ENCODE measurements around the gene ENTR1.
"Not testable (repeated sequence)": the region's sequence is repeated elsewhere in the genome, so short reads cannot be mapped to it uniquely, and the experiment has no call there.

Gene ENTR1

GRCh38 chr9:136437839-136438547 is 27.6 kb upstream of the ENTR1 start:
- DNase-seq, result no peak

- no peak for DNase-seq
Observed at GRCh38 chr9:136437430-136437829, 27.0 kb upstream of the ENTR1 start.

GRCh38 chr9:136436055-136436634 is 25.7 kb upstream of the ENTR1 start:
- DNase-seq, result no peak

DNA sequence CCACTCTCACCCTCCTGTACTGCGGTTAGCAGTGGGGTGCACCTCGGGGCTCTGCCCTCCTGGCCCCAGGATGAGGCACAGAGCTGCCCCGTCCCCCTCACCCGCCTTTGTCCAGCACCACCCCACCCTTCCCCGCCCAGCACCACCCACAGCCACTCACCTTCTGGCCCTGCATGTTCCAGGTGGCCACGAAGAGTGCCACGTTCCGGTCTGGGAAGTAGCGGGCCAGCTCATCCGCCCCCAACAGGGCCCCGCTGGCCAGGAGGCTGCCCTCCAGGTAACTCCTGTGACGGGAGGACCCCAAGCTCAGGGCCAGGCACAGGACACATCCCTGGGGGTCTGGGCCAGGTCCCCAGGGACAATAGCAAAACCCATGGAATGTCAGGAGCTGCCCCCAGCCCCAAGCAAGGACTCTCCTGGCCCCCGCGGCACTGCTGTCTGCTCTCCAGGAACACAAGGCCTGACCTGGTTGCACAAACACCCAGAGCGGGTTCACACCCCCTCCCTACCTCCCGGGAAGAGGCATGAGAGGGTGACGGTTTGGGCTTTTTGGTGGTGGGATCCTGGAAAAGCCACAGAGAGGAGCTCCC is 24.3 kb upstream of the ENTR1 start:
- no peak for DNase-seq

GRCh38 chr9:136433849-136434579 is 23.6 kb upstream of the ENTR1 start:
- DNase-seq, result no peak

DNA sequence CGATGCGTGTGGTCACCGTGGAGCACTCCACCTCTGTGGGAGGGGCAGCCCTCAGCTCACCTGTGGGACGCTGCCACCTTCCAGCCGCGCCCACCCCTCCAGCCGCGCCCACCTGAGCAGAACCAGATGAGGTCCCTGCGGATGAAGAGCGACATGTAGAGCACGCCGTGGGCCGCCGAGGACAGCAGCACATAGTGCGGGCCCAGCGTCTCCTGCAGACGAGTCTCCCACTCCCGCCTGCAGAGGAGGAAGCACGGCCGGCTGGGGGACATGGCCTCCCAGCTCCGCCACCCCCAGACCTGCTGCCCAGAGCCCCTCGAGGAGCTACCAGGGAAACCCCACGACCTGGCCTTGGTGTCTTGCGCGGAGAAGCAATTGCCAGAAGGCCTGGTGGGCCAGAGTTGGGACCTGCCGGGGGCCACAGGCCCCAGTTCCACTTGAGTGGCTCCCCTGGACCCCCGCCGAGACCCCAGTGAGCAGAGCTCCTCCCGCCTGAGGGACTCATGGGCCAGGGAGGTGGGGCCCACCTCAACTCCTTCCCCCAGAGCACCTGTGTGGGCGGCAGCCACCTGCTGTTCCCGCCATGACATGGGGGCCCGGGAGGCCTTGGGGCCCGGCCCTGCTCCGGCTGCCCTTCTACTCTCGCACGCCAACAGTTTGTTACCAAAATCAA is 22.8 kb upstream of the ENTR1 start:
- no peak for DNase-seq

- no peak for DNase-seq
Observed at GRCh38 chr9:136432591-136432990, 22.2 kb upstream of the ENTR1 start.

DNA sequence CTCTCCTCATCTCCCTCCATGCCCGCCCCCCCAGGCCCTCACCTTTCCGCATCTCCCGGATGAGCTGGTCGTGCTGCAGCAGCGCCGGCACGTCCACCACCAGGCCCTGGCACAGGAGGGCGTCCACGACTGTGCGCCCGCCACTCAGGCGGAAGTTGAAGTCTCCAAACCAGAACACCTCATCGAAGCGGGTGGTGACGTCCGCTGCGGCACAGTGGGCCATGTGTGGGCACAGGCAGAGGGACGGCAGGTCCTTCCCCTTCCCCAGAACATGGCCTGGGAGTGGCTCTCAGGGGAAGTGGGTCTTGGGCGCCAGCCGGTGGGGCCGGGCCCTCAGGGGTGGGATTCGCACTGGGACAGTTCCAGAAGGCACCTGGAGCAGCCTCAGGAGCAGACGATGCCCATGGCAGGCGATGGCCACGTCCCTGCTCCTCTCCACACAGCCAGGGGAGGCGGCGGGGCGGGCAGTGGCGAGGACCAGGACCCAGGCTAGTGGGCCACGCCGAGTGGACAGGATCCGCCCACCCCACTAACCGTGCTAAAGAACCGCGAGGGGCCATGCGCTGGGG is 21.5 kb upstream of the ENTR1 start:
- no peak for DNase-seq

DNA sequence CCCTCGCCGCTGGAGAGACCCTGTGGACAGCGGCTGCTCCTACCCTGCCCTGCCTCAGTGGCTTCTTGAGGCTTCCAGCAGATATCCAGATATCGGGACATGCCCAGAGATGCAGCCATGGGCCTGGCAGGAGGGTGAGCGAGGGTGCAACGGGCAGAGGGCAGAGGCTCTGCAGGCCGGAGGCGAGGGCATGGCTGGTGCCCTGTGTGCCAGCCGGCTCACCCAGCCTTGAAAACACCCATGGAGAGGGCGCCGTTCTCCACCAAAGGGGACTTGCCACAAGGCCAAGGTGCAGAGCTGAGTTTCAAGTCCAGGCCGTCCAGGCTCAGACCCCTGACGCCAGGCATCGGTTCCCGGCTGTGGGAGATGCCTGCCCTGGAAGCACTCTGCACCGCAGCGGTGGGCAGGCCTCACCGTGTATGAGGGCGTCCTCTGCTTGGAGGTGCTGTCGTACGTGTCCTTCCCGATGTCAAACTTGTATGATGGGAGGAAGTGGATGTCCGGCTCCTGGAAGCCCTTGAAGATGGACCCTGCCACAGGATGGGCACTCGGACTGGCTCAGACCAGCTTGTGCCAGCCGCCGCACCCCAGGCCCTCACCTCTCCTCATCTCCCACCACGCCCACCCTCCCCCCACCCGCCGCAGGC is 20.3 kb upstream of the ENTR1 start:
- no peak for DNase-seq

DNA sequence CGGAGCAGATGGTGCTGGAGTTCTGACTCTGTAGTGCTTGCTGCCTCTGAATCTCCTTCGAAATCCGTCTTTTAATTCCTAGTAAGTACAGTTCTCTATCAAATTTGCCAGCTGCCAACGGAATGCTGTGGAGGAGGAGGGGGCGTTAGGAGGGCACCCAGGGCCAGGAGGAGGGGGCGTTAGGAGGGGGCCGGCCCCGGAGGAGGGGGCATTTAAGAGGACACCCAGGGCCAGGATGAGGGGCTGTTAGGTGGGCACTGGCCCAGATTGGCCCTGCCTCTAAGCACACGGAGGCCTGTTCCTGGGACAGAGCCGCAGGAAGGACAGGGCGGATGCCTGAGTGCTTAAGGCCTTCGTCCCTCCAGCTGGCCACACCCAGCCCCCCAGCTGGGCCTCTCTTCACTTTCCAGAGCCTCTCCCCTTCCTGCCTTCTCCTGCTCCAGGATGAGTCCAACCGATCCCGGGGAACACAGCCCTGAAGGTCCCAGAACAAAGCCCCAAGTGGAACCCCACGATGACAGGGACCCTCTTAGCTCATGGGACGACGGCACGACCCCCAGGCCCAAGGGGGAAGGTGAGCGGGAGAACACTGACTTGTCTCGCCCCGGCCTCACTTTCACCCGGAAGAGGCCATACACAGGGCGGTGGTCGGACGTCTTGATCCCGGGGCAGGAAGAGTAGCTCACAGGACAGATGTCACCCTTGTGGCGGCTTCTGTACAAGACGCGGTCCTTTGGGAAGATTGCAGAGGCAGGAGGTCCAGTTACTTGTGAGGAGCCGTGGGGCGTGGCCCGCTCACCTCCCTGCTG is 19.5 kb upstream of the ENTR1 start:
- no peak for DNase-seq

DNA sequence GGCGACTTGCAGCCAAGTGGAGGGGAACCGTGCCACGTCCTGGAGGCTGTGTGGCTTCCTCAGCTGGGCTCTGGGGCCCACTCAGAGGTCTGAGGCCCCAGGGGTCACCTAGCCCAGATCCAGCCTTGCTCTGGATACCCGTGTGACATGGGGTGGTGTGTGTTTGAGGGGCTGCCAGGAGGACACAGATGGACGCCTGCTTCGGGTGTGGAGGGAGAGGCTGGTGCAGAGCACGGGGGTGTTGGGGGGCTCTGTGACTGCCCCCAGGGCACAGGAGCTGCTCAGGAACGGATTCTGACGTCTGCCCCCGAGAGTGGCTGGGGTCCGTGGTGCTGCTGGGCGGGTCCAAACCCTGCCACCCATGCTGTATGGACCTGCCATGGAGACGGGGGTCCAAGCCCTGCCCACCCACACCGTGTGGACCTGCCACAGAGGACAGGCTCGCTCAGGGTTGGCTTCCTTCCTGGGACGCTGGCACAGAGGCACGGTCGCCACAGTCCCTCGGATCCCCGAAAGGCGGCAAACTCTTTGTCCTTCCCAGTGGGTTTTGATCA is 18.7 kb upstream of the ENTR1 start:
- DNase-seq, result no peak

- no peak for DNase-seq
Observed at GRCh38 chr9:136426787-136427186, 16.4 kb upstream of the ENTR1 start.

DNA sequence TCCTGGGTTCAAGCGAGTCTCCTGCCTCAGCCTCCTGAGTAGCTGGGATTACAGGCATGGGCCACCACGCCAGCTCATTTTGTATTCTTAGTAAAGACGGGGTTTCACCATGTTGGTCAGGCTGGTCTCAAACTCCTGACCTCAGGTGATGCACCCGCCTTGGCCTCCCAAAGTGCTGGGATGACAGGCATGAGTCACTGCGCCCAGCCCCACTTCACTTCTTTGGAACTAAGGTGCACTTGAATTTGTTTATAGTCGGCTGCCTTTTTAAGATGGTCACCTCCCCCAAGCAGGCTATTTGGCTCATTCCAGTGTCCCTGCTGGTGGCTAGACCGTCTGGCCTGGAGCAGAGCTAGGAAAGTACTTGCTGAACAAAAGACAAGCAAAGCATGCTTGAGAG is 15.0 kb upstream of the ENTR1 start:
- DNase-seq, result not testable (repeated sequence)

DNA sequence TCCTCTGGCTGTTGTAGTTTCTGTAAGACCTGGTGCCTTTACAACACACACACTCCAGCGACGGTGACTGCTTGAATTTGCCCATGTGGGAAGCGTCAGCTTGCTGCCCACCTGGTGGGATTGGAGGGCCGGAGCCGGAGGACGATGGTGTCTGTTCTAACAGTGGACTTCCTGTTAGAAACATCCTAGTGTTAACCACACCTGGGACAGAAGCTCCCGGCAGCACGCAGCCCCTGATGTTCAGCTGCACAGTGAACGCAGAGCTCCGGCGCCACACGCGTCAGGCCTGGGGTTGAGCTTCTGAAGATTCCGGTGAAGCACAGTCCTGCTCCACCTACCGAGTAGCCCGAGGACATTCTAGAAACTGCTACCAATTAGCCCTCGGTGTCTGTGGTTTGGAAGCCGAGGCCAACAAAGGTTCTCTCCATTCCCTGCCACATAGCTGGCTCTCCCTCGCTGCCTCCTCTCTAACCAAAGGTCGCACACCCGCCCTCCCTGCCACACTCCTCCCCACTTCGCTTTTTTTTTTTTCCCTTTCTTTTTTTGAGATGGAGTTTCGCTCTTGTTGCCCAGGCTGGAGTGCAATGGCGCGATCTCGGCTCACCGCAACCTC is 14.4 kb upstream of the ENTR1 start:
- DNase-seq, result no peak

DNA sequence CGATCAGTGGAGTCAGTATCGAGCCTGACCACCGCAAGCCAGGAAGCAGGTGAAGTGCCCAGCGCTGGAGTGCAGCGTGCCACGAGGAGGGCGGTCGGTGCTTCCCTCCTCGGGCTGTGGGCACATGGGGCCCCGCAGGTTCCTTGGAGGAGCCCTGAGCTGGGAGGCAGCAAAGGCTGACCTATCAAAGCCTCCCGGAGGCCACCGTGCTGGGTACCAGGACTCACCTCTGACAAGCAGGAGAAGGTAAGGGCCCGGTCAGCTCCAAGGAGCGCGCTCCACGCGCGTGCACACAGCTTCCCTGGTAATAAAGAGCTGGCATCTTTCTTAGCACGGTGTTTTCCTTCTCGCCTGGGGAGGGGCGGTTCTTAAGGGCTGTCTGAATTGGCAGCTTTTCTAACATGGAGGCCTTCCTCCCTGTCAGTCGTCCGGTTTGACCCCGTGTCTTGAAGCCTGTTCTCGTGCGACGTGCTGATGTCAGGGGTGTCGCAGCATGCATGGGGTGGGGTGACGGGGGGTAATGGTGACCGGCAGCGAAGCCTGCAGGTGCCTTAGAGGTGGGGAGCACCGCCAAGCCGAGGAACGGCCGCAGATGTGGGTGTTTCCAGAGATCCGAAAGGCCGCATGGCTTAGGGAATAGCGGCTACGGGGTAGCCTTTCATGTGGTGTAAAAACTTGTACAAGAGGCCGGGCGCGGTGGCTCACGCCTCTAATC is 13.2 kb upstream of the ENTR1 start:
- no peak for DNase-seq

- DNase-seq, result no peak
Observed at GRCh38 chr9:136422876-136423275, 12.5 kb upstream of the ENTR1 start.

- DNase-seq, result no peak
Observed at GRCh38 chr9:136421791-136422190, 11.4 kb upstream of the ENTR1 start.

DNA sequence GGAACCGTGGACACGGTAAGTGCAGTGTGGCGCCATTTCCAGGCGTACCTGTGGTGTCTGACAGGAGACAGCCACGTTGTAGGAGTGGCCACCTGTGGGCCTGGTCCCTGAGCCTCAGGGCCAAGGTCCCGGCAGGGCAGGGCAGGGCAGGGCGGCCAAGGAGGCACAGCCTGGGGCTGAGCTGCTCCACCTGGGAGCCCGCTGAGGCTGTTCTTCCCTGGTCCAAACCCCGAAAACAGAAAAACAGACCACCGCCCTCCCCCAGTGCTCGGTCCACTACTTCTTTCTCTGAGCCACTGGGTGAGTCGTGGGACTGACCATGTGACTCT is 8.6 kb upstream of the ENTR1 start:
- no peak for DNase-seq

DNA sequence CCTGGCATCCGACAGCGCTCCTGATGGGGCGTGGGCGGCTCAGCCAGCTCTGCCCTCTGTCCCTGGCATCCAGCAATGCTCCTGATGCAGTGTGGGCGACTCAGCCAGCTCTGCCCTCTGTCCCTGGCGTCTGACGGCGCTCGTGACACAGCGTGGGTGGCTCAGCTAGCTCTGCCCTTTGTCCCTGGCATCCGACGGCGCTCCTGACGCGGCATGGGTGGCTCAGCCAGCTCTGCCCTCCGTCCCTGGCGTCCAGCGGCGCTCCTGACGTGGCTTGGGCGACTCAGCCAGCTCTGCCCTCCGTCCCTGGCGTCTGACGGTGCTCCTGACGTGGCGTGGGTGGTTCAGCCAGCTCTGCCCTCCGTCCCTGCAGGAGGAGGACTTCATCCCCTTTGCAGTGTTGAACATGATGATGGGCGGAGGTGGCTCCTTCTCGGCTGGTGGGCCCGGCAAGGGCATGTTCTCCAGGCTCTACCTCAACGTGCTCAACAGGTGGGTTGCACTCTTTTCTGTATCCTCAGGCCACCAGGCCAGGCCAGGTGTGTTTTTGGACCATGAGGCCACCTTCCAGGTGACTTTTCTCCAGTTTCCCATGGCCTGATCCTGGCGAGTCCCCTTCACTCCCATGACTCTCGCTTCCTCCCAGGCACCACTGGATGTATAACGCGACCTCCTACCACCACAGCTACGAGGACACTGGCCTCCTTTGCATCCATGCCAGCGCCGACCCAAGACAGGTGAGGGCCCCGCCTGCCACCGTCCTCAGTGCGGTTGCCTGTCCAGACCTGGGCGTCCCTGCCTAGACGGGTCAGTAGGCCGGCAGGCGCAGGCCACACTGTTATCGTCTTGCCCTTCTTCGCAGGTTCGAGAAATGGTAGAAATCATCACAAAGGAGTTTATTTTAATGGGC is 8.0 kb upstream of the ENTR1 start:
- DNase-seq, result no peak

All from NCI-H1092 treated with DMSO at 0.1 percent for 48 hours (cell line).